ENCODE measurements around the gene BTBD9. TPM values are rescaled to one million over a fixed set of nuclear protein-coding genes. Genes with fewer than 3 reads are reported as not detected.

BTBD9 gene
- total and polyA plus RNA-seq, 2 experiments from 2014 or later, result 8.4 to 10.1 TPM

DNA sequence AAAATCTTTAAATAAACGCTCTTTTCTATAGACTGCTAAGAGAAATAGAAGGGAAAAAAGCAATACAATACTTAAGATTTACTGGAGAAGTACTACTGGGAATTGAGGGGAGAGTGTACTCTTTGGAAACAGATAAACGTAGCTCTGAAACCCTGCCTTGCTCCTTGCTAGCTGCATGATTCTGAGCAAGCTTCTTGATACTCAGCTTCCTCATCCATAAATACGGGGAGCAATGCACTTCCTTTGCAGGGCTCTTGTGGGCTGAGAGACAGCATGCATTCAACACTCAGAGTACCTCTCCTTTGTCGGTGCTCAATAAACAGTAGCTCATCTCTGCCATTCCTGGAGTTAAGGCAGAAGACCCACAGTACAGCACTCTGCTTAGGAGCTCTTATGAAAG, 159.7 kb downstream of the BTBD9 start:
- TF ChIP-seq, protein P1, sequence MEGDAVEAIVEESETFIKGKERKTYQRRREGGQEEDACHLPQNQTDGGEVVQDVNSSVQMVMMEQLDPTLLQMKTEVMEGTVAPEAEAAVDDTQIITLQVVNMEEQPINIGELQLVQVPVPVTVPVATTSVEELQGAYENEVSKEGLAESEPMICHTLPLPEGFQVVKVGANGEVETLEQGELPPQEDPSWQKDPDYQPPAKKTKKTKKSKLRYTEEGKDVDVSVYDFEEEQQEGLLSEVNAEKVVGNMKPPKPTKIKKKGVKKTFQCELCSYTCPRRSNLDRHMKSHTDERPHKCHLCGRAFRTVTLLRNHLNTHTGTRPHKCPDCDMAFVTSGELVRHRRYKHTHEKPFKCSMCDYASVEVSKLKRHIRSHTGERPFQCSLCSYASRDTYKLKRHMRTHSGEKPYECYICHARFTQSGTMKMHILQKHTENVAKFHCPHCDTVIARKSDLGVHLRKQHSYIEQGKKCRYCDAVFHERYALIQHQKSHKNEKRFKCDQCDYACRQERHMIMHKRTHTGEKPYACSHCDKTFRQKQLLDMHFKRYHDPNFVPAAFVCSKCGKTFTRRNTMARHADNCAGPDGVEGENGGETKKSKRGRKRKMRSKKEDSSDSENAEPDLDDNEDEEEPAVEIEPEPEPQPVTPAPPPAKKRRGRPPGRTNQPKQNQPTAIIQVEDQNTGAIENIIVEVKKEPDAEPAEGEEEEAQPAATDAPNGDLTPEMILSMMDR (IDR thresholded peaks at IDR 0.05; ENCODE audit: low read depth, low read length), result no peak
- Histone ChIP-seq H3K36me3 (no peaks in the 10 kb centered on the region), H3K27me3 (peaks cover 16% of the 10 kb centered on the region), H3K4me3 (no peak overlapping the region), H3K27ac (no peak overlapping the region), H3K9me3 (ENCODE audit: low read depth) (no peaks in the 10 kb centered on the region), H3K4me1 (ENCODE audit: low read depth) (no peaks in the 10 kb centered on the region)
- no peak for DNase-seq (ENCODE audit: low read depth in 1 of 2, low spot score in 1 of 2)

DNA sequence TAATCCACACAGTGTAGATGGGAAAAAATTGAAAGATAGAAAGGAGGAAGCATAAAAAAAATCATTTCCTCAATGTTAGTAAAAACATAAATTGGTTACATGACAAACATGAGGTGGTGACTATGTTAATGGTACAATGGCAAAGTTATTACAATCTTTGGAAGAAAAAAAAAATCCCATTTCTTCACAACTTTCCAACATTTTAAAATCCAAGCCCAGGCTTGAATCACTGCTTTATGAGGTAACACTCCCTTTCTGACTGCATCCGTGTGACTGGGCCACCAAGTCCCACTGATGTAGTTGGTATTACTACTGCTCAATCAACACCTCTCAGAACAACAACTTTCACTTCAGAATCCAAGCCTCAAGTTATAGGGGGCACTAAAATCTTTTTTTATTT, 160.4 kb downstream of the BTBD9 start:
- Histone ChIP-seq H3K36me3 (no peaks in the 10 kb centered on the region), H3K27ac (no peak overlapping the region), H3K27me3 (peaks cover 16% of the 10 kb centered on the region), H3K4me1 (ENCODE audit: low read depth) (no peaks in the 10 kb centered on the region), H3K4me3 (no peak overlapping the region), H3K9me3 (ENCODE audit: low read depth) (no peaks in the 10 kb centered on the region)
- TF ChIP-seq, protein P1 (IDR thresholded peaks at IDR 0.05; ENCODE audit: low read depth, low read length), result no peak
- DNase-seq (ENCODE audit: low read depth in 1 of 2, low spot score in 1 of 2), result no peak

DNA sequence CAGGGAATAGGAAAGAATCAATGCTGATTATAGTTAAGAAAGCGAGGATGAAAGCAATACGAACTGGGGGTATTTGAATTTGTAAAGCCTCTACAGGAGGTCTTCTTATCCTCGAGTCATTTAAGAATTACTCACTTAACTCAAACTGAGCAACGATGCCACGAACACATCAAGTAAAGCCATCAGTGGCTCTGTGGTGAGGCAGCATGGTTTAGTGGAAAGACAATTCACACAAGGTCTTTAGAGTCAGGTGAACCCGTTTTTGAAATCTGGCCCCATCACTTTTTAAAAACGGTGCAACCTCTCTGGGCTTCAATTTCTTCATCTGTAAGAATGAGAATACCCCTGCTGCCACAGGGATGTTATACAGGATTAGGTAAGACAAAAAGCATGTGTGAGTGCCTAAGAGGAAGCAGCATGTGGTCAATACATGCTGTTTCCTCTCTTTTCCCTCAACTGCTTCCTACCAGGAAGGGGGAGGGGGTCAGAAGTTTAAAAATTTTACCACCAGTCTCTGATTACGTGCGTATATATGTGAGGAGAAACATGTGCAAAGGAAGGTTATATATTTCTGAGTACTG, 162.0 kb downstream of the BTBD9 start:
- H3K27me3 ChIP-seq, result peaks cover 16% of the 10 kb centered on the region
- no peak for DNase-seq (ENCODE audit: low read depth in 1 of 2, low spot score in 1 of 2)
- TF ChIP-seq, protein P1 (IDR thresholded peaks at IDR 0.05; ENCODE audit: low read depth, low read length), result no peak
- no peaks in the 10 kb centered on the region for H3K9me3 ChIP-seq (ENCODE audit: low read depth)
- no peak overlapping the region for H3K4me3 ChIP-seq
- H3K27ac ChIP-seq, result no peak overlapping the region
- no peaks in the 10 kb centered on the region for H3K4me1 ChIP-seq (ENCODE audit: low read depth)
- no peaks in the 10 kb centered on the region for H3K36me3 ChIP-seq

DNA sequence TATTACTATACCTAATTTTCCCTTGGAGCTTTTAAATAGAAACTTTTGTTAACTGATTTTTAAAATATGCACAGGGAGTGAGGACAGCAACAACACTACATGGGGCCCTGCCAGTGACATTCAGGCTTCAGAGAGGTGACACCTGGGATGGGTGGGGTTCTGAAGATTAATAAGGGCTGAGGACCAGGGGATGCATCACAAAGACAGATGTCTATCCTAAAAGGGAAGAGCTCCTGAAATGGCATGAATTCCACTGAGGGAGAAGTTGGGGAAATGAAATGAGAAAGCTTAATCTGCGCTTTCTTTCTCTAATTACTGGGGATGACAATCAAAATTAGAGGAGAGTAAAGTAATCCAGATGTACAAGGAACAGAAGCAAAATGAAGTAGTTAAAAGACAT, 162.8 kb downstream of the BTBD9 start:
- no peaks in the 10 kb centered on the region for H3K4me1 ChIP-seq (ENCODE audit: low read depth)
- TF ChIP-seq, protein P1 (IDR thresholded peaks at IDR 0.05; ENCODE audit: low read depth, low read length), result no peak
- H3K36me3 ChIP-seq, result no peaks in the 10 kb centered on the region
- no peak overlapping the region for H3K27ac ChIP-seq
- H3K4me3 ChIP-seq, result no peak overlapping the region
- H3K9me3 ChIP-seq (ENCODE audit: low read depth), result no peaks in the 10 kb centered on the region
- no peak for DNase-seq (ENCODE audit: low read depth in 1 of 2, low spot score in 1 of 2)
- H3K27me3 ChIP-seq, result peaks cover 16% of the 10 kb centered on the region

DNA sequence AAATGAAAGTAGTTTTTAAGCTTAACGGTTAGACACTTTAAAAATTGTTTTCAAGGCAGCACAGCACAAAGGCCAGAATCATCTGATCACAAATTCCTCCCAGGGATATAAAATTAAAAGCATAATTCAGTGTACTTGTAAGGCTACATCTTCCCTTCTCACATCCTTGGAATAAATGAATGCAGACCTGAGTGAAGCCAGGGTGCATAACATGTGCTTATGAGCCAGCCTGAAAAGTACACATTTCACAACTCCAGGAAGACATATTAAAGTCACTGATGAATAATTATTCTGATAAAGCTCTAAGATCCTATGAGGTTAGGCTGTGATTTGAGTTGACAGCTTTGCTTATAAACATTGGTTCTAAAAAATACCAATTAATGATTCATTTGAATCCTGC, 163.6 kb downstream of the BTBD9 start:
- no peak for DNase-seq (ENCODE audit: low read depth in 1 of 2, low spot score in 1 of 2)
- H3K36me3 ChIP-seq, result no peaks in the 10 kb centered on the region
- H3K4me1 ChIP-seq (ENCODE audit: low read depth), result no peaks in the 10 kb centered on the region
- H3K27me3 ChIP-seq, result peaks cover 14% of the 10 kb centered on the region
- H3K27ac ChIP-seq, result no peak overlapping the region
- H3K4me3 ChIP-seq, result no peak overlapping the region
- H3K9me3 ChIP-seq (ENCODE audit: low read depth), result no peaks in the 10 kb centered on the region
- TF ChIP-seq, protein P1 (IDR thresholded peaks at IDR 0.05; ENCODE audit: low read depth, low read length), result no peak
